ENCODE measurements around the gene UNC13B. TPM values are rescaled to one million over a fixed set of nuclear protein-coding genes. Genes with fewer than 3 reads are reported as not detected.

The UNC13B gene
- total and polyA plus RNA-seq, 2 experiments from 2014 or later, result 8.7 to 52.1 TPM

GRCh38 chr9:35288778-35289177 is 127.0 kb downstream of the UNC13B start:
- H3K4me3 ChIP-seq, result no peak overlapping the region

More at GRCh38 chr9:35288778-35289177, 127.0 kb downstream of the UNC13B start:
- no peak overlapping the region for H3K4me3 Mint-ChIP-seq
- no peaks in the 10 kb centered on the region for H3K36me3 Mint-ChIP-seq (ENCODE audit: low read depth)
- no peaks in the 10 kb centered on the region for H3K79me2 ChIP-seq (replicated peaks; ENCODE audit: insufficient read depth)
- H3K4me2 ChIP-seq, result no peak overlapping the region
- TF ChIP-seq EZH2phosphoT487 (IDR thresholded peaks at IDR 0.05; ENCODE audit: unreplicated experiment) (no peak), EZH2 (IDR thresholded peaks at IDR 0.05; ENCODE audit: low read depth, unreplicated experiment) (no peak), ZNF114 (CRISPR knock-in tag; IDR thresholded peaks at IDR 0.05) (no peak), CTCF (conservative IDR thresholded peaks at IDR 0.05; ENCODE audit: low read depth in 2 of 2) (no peak), JUNB (IDR thresholded peaks at IDR 0.05; ENCODE audit: unreplicated experiment) (no peak), CREB1 (CRISPR knock-in tag; IDR thresholded peaks at IDR 0.05; ENCODE audit: low read depth) (no peak), ZNF462 (CRISPR knock-in tag; IDR thresholded peaks at IDR 0.05) (no peak), ZNF331 (CRISPR knock-in tag; IDR thresholded peaks at IDR 0.05; ENCODE audit: low read depth) (no peak), POLR2AphosphoS5 (IDR thresholded peaks at IDR 0.05; ENCODE audit: low read depth) (no peak), NANOG (IDR thresholded peaks at IDR 0.05; ENCODE audit: borderline replicate concordance) (no peak), REST (IDR thresholded peaks at IDR 0.05; ENCODE audit: unreplicated experiment) (no peak)
- no peaks in the 10 kb centered on the region for H3K36me3 ChIP-seq (ENCODE audit: insufficient read depth)
- DNase-seq (ENCODE audit: low spot score), result no peak
- no peak overlapping the region for H3K27ac Mint-ChIP-seq
- H4K20me1 ChIP-seq (replicated peaks; ENCODE audit: insufficient read depth), result no peaks in the 10 kb centered on the region
- H3K27me3 ChIP-seq (ENCODE audit: insufficient read depth), result no peaks in the 10 kb centered on the region
- no peaks in the 10 kb centered on the region for H3K4me1 ChIP-seq (ENCODE audit: insufficient read depth)
- no peak for ATAC-seq
- no peak overlapping the region for H2AFZ ChIP-seq
- no peak overlapping the region for H3K27ac ChIP-seq (ENCODE audit: low read depth)
- peaks cover 1% of the 10 kb centered on the region for H3K27me3 Mint-ChIP-seq (ENCODE audit: insufficient read depth, low read depth, poor library complexity)
- peaks cover 2% of the 10 kb centered on the region; the same call in 1 of the 3 replicates for H3K9me3 Mint-ChIP-seq
- H3F3A ChIP-seq (replicated peaks; ENCODE audit: low read depth), result no peaks in the 10 kb centered on the region
- 0 out of 2 replicates have a peak, but pooled peaks cover 3% of the 10 kb centered on the region for H3K9me2 ChIP-seq (ENCODE audit: insufficient read depth)
- peaks cover 3% of the 10 kb centered on the region; the same call in 2 of the 3 replicates for H3K4me1 Mint-ChIP-seq
